GM19452 (cell line): Measurements from ENCODE around the gene NSMF.
"Not testable (repeated sequence)": the region's sequence is repeated elsewhere in the genome, so short reads cannot be mapped to it uniquely, and the experiment has no call there.

Source experiments
- ATAC-seq: cut with Tn5 transposase; IDR thresholded peaks from one replicate; pipeline ENCODE4 v1.9.1; 2021; ENCODE audit not compliant: unreplicated experiment

Gene NSMF

DNA sequence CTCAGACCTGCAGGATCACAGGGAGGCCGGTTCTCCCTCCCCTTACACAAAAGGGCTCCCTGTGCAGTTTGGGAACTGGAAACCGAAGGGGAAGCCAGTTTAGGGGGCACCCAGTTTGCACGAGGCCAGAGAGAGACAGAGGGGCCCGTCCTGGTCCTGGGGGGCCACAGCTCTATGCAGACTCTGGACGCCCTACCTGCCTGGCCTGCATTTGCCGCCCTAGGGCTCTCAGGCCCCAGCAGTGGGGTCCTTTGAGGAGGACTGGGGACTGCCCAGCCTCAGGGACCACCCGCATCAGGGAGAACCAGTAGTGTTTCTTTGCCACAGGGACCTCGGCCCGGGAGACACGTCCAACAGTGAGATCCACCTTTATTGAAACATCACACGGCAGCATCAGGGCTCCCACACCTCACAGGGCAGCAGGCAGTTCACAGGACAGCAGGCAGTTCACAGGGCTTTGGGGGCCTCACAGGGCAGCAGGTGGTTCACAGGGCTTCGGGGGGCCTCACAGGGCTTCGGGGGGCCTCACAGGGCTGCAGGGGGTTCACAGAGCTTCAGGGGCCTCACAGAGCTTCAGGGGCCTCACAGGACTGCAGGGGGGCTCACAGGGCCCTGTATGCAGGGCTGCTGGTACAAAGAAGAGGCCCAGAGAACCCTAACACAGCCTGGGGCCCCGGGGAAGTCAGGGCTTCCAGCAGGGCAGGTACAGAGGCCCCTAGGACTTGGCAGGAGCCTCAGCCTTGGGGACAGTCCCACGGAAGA, 648 bp upstream of the NSMF start:
- no peak for ATAC-seq

DNA sequence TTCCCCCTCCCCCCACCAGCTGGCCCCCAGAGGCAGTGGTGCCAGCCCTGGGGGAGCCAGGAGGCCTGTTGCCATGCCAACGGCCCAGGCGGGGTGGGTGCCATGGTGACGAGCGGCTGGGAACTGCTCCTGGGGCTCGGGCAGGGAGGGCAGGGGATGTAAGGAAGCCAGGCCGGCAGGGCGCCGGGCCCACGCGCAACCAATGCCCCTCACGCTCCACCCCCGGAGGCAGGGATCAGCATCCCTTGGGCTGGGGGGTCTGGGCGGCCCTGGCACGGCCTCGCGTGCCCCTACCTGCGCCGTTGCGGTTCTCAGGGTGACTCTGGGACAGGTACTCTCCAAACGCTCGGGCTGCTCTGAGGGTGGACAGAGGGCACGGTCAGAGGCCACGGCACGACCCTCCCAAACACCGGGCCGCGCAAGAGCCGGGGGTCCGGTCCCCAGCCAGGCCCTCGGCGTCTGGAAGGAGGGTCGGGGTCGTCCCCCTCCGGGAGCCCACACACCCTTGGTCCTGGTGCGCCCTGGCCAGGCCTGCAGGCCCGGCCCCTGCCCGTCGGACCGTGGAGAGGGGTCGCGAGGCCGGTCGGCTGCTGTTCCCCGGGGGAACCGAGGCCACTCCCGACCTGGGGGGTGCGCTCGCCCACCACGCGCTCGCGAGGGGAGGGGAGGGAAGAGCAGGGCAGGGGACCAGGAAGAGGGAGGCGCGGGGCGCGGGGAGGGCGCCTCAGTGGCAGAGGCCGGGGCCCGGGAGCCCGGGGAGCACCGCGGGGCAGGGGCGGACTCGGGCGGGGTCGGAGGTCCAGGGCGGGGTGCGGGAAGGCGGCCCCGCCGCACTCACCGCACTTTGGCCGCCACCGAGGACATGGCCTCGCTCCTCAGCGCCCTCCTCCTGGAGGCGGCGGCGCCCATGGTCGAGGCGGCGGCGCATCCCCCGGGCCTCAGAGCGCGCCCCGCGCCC, 661 bp downstream of the NSMF start:
- ATAC-seq = peak; percentile 25

- no peak for ATAC-seq
These were observed 1.5 kb downstream of the NSMF start for GRCh38 chr9:137457406-137458193.

DNA sequence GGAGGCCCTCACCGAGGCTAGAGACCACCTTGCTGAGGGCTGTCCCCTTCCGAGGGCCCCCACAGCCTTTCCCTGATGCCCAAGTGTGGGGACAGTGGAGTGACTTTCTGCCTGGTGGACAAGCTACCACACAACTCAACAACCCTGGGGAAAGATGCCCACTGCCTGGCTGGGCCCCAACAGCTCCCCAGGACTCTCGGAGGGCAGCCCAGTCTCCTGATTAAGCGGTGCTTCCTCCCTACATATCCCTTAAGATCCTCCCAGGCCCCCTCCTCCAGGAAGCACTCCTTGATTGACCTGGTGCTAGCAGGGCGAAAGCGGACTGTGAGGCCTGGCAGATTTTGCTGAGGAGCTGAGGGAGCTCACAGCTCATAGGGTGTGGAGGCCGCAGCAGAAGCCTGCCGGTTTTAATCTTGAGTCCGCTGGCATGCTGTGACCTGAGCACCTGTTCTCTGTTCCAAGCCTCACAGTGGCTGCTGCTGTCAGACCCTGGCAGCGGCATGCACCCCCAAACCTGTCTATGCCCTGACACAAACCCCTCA, 2.2 kb downstream of the NSMF start:
- ATAC-seq = no peak

GRCh38 chr9:137456061-137456863, 2.9 kb downstream of the NSMF start:
- no peak for ATAC-seq

GRCh38 chr9:137455359-137455991, 3.7 kb downstream of the NSMF start:
- ATAC-seq = no peak

DNA sequence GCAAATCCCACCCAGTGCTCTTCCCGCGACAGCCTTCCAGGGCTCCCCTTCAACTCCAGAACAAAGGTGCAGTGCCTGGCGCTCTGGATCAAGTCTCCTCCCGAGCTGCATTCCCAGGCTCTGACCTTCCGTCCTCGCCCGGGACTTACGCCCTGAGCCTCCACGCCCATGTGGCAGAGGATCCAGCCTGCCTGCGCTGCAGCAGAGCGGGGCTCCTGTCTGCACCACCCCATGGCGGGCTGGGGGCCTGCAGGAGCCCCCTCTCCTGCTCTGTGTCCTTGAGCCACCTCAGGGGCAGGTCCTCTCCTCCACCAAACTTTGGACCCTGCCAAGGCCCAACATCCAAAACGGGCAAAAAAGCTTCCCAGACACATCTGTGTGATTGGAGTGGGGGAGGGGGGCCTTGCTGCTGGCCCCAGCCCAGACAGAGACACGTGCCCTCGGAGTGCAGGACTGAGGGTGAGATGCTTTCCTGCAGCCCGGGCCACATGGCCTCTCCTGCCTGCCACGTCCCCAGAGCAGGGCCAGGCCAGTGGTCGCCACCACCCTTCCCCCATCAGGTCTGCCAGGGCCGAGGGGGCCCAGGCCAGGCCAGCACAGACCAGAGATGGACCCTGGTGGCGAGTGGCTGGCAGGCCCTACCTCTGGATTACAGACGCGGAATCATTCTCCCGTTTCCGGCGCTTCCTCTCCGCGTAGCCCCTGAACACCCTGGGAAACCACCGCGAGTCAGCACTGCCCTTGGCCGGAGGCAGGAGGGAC, 4.4 kb downstream of the NSMF start:
- no peak for ATAC-seq

DNA sequence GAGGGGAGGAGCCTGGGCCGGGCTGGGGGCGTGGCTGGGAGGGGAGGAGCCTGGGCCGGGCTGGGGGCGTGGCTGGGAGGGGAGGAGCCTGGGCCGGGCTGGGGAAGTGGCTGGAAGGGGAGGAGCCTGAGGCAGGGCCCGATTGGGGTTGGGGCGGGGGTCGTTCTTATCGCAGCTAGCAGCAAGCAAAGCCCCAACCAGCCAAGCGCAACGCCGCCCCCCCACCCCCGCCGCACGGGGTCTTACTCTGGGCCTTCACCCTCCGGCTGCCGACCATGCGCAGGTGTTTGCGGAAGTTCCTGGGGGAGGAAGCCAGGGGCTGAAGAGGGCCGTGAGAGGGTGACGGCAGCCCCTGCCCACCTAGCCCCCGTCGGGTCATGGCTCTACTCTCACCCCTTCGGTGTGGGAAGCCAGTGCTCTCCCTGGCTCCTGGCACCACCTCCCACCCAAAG, 5.0 kb downstream of the NSMF start:
- ATAC-seq = no peak

- ATAC-seq = no peak
These were observed 5.5 kb downstream of the NSMF start for GRCh38 chr9:137453643-137454081.

DNA sequence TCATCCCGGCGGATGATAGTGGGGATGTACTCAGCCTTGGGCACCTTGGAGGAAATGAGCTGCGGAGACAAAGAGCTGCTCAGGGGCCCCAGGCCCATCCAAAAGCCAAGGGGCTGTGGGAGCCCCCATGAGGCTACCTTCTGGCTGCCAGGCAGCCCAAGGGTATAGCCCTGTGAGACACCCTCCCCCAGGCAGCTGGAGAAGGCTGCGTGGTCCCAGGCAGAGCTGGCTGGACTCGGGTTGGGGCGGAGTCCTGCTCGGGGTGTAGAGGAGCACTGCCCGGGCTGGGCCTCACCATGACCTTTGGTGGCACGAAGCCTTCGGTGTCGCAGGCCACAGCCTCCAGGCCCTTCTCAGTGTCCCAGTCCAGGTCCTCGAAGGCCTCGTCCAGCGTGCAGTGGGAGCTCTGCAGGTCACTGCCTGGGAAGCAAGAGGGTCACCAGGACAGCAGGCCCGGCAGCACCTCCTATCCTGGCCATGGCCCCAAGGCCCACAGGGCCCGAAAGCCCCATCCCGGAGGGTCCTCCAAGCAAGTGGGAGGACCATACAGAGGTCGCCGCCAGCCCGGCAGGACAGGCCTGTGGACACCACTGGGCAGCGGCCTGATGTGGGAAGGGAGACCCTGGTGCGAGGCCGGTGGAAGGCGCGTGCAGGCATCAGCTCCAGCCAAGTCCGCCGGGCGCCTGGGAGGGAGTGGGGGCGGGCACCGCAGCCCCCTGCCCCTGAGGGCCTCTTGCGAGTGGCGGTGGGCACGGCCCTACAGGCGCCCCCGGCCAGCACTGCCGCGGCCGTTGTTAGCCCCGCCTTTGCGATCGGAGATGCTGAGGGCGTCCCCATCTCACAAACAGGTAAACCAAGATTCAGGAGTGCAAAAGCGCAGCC, 6.1 kb downstream of the NSMF start:
- ATAC-seq = no peak

DNA sequence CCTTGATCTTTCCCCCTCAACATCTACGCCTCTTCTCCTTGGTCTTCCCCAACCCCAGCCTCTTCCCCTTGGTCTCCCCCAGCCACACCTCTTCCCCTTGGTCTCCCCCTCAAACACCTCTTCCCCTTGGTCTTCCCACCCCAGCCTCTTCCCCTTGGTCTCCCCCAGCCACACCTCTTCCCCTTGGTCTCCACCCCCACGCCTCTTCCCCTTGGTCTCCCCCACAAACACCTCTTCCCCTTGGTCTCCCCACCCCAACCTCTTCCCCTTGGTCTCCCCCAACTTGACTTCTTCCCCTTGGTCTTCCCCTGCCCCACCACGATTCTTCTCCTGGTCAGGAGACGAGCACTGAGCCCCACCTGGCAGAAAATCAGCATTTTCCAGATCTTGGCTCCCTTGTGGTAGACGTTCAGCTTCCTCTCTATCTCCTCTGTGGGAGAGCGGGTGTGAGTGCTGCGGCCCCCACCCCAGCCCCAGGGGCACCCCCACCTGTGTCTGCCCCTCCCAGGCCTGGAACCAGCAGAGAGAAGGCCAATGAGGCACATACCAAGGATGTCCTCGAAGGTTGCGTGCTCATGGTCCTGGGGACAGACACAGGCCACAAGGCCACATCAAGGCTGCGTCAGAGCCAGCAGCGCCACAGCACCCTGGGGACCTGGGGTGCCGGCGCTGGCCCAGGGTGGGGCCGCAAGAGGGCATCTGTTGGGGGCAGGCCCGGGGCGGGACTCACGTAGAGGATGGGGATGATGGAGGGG, 7.0 kb downstream of the NSMF start:
- ATAC-seq = no peak

GRCh38 chr9:137451264-137452005, 7.7 kb downstream of the NSMF start:
- not testable (repeated sequence) for ATAC-seq

DNA sequence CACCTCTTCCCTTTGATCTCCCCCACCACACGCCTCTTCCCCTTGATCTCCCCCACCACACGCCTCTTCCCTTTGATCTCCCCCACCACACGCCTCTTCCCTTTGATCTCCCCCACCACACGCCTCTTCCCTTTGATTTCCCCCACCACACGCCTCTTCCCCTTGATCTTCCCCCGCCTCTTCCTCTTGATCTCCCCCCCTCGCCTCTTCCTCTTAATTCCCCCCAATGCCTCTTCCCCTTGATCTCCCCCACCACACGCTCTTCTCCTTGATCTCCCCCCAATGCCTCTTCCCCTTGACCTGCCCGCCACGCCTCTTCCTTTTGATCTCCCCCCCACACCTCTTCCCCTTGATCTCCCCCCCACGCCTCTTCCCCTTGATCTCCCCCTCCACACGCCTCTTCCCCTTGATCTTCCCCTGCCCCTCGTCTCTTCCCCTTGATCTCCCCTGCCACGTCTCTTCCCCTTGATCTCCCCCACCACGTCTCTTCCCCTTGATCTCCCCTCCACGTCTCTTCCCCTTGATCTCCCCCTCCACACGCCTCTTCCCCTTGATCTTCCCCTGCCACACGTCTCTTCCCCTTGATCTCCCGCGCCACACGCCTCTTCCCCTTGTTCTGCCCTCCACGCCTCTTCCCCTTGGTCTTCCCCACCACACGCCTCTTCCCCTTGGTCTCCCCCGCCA, 8.5 kb downstream of the NSMF start:
- not testable (repeated sequence) for ATAC-seq

GRCh38 chr9:137449931-137450538, 9.1 kb downstream of the NSMF start:
- no peak for ATAC-seq

- ATAC-seq = no peak
These were observed 9.9 kb downstream of the NSMF start for GRCh38 chr9:137449081-137449844.
